Nephron progenitor cell (in vitro differentiated cells): ENCODE measurements around the gene FRMD4A.

Source experiments
- DNase-seq: peaks from one replicate; pipeline ENCODE4 v3.0.0; 2021
- H3K27ac Mint-ChIP-seq: 2 replicates; pipeline ENCODE4 v1.8.0; 2021; ENCODE audit warnings: mild to moderate bottlenecking, moderate library complexity, mixed read lengths
- H3K27me3 Mint-ChIP-seq: 2 replicates; pipeline ENCODE4 v1.8.0; 2021; ENCODE audit warnings: mild to moderate bottlenecking, low read depth, mixed read lengths; ENCODE audit not compliant: poor library complexity
- H3K36me3 Mint-ChIP-seq: 2 replicates; pipeline ENCODE4 v1.8.0; 2021; ENCODE audit warnings: low read depth, mixed read lengths
- H3K4me1 Mint-ChIP-seq: 2 replicates; pipeline ENCODE4 v1.8.0; 2021; ENCODE audit warnings: mixed read lengths
- H3K4me3 Mint-ChIP-seq: 2 replicates; pipeline ENCODE4 v1.8.0; 2021; ENCODE audit warnings: mild to moderate bottlenecking, moderate library complexity, mixed read lengths
- H3K9me3 Mint-ChIP-seq: 2 replicates; pipeline ENCODE4 v1.8.0; 2021; ENCODE audit warnings: mild to moderate bottlenecking, moderate library complexity, mixed read lengths
- TF ChIP-seq, protein P1 (sequence below): fragments of 200-600 bp; sonication (generic); IDR thresholded peaks from 2 replicates; pipeline ENCODE4 v1.5.0; 2021; ENCODE audit warnings: antibody characterized with exemption

The FRMD4A gene

GRCh38 chr10:13827076-13827797 is 503.5 kb downstream of the FRMD4A start:
- Mint-ChIP-seq H3K27ac (peak overlapping the region; percentile 73), H3K9me3 (no peaks in the 10 kb centered on the region), H3K4me1 (peaks cover 32% of the 10 kb centered on the region), H3K27me3 (peaks cover 28% of the 10 kb centered on the region), H3K4me3 (no peak overlapping the region), H3K36me3 (peaks cover 19% of the 10 kb centered on the region)
- TF ChIP-seq, protein P1, sequence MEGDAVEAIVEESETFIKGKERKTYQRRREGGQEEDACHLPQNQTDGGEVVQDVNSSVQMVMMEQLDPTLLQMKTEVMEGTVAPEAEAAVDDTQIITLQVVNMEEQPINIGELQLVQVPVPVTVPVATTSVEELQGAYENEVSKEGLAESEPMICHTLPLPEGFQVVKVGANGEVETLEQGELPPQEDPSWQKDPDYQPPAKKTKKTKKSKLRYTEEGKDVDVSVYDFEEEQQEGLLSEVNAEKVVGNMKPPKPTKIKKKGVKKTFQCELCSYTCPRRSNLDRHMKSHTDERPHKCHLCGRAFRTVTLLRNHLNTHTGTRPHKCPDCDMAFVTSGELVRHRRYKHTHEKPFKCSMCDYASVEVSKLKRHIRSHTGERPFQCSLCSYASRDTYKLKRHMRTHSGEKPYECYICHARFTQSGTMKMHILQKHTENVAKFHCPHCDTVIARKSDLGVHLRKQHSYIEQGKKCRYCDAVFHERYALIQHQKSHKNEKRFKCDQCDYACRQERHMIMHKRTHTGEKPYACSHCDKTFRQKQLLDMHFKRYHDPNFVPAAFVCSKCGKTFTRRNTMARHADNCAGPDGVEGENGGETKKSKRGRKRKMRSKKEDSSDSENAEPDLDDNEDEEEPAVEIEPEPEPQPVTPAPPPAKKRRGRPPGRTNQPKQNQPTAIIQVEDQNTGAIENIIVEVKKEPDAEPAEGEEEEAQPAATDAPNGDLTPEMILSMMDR = no peak
- DNase-seq = no peak

- DNase-seq = no peak
- Mint-ChIP-seq H3K9me3 (peaks cover 4% of the 10 kb centered on the region), H3K27me3 (peaks cover 41% of the 10 kb centered on the region), H3K36me3 (peaks cover 9% of the 10 kb centered on the region), H3K4me1 (peaks cover 46% of the 10 kb centered on the region), H3K27ac (peak overlapping the region; percentile 62), H3K4me3 (no peak overlapping the region)
- TF ChIP-seq, protein P1 = no peak
Observed at GRCh38 chr10:13823709-13824405, 506.9 kb downstream of the FRMD4A start.

DNA sequence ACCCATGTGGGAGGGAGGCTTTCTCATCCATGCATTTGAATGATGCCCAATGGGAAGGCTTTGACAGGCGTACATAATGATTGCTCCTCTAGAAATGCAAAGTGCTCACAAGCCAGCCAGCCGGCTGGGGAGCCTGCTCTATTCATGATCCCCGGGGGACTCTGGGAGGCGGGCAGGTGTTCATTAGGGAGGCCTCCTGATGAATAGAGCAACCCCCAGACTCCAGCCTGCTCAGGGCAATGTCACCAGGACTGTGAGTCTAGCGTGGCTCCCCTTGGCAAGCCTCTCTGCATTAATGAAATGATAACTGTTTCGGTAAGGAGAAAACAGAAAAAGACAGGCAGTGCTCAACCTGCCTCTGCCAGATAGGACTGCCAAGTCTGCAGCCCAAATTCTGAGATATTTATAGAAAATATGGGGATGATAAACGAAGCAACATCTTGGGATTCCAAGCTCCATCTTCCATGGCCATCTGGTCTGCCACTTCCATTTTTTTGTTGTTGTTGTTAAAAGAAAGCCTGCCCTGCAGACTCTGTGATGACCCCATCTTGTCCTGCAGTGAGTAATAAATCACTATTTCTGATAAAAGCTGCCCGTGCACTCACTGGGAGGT is 507.5 kb downstream of the FRMD4A start:
- TF ChIP-seq, protein P1 = no peak
- DNase-seq = no peak
- Mint-ChIP-seq H3K4me3 (no peak overlapping the region), H3K36me3 (peaks cover 11% of the 10 kb centered on the region), H3K4me1 (peaks cover 45% of the 10 kb centered on the region), H3K27ac (peak overlapping the region; percentile 62), H3K27me3 (peaks cover 35% of the 10 kb centered on the region), H3K9me3 (peaks cover 8% of the 10 kb centered on the region)

DNA sequence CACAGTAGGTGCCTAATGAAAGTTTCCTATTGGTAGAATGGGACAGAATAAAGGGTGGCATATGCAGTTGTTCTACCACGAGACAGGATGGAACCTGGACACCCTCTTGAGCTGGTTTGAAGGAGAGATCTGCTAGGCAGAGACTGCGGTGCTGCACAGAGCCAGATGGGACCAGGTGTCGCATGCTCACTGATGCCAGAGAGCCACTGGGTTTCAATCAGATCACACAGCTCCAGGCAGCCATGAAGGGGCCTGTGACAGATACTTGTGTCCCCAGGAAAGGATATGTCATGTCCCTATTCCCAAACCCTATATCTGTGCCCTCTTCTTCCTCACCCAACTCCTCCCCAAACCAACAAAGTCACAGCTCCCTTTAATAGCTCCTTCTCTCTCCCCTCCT is 508.2 kb downstream of the FRMD4A start:
- TF ChIP-seq, protein P1 = no peak
- Mint-ChIP-seq H3K27ac (no peak overlapping the region), H3K9me3 (peaks cover 13% of the 10 kb centered on the region), H3K4me1 (peaks cover 41% of the 10 kb centered on the region), H3K36me3 (peaks cover 16% of the 10 kb centered on the region), H3K27me3 (peaks cover 33% of the 10 kb centered on the region), H3K4me3 (no peak overlapping the region)
- no peak for DNase-seq

DNA sequence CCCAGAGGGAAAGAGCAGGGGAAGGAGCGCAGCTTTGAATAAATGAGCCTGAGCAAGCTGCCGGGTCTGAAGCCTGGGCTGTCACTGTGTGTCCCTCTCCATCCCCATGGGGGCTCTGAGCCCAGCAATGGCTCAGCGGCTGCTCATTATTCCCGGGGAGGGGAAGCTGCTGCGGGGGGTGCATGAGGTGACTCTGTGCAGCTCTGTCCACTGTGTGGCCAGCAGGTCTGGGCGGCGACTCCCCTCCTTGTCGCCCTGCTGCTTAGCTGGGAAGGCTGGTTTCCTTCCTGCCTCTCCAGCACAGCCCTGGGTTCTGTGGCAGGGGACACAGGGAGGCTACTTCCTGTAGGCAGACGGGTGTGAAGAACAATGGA is 509.8 kb downstream of the FRMD4A start:
- Mint-ChIP-seq H3K27me3 (peaks cover 24% of the 10 kb centered on the region), H3K4me3 (no peak overlapping the region), H3K27ac (no peak overlapping the region), H3K36me3 (peaks cover 31% of the 10 kb centered on the region), H3K9me3 (peaks cover 28% of the 10 kb centered on the region), H3K4me1 (peaks cover 41% of the 10 kb centered on the region)
- DNase-seq = peak; percentile 21
- TF ChIP-seq, protein P1 = no peak
